HepG2 (cell line): ENCODE results near the gene UBE2G2. TPM values are rescaled to one million over a fixed set of nuclear protein-coding genes. Genes with fewer than 3 reads are reported as not detected.
A peak's percentile ranks its signal among the peaks of the same experiment; 100 is the strongest.

Experiments used
- ATAC-seq: fragments of 200-7000 bp; cut with Tn5 transposase; 3 replicates; pipeline ENCODE4 v1.9.1; 2020; ENCODE audit warnings: mild to moderate bottlenecking, moderate library complexity
- BruUV-seq: library from RNA; stranded (reverse); fragments of 400-500 nt; replicated peaks from 2 replicates; lab custom pipeline; 2021; lab: Mats Ljungman, UMichigan
- CTCF ChIA-PET: fragments of 300-600 bp; formaldehyde crosslinking; extraction: SDS; loops from one replicate; lab custom pipeline; 2021; ENCODE audit warnings: low total read pairs, inconsistent platforms, low intra/inter-chr PET ratio; lab: Yijun Ruan, JAX
- POLR2A ChIA-PET: fragments of 350-600 bp; sonication (Branson Sonifier 250); formaldehyde crosslinking; loops from one replicate; lab custom pipeline; 2020; ENCODE audit warnings: antibody characterized with exemption, inconsistent platforms; lab: Yijun Ruan, JAX
- DNase-seq: peaks from one replicate; pipeline ENCODE4 v3.0.0-alpha.2; 2015; ENCODE audit warnings: low spot score
- FAIRE-seq: peaks from 3 replicates; lab custom pipeline; 2011; peaks lifted over from hg19 to GRCh38; lab: Jason Lieb, UNC
- H2AFZ ChIP-seq: one replicate; pipeline ENCODE4 v1.6.1; 2011; ENCODE audit warnings: low read length, inconsistent platforms
- H3K27ac ChIP-seq: fragments of 300-600 bp; 3 replicates; pipeline ENCODE4 v1.8.0; 2011; ENCODE audit warnings: mixed run types, mild to moderate bottlenecking, mixed read lengths, low read length, inconsistent platforms; ENCODE audit not compliant: insufficient read depth; ENCODE audit errors: extremely low read length
- H3K27me3 ChIP-seq, 2 experiments: fragments of 200-600 bp in 1 of 2; 2 replicates in 1 of 2; 3 replicates in 1 of 2; pipeline versions ENCODE4 v1.6.0 to v1.8.0; 2011; ENCODE audit warnings: low read length in 2 of 2, mild to moderate bottlenecking in 2 of 2, moderate library complexity in 2 of 2, inconsistent platforms in 1 of 2; ENCODE audit not compliant: insufficient read depth in 2 of 2, control insufficient read depth in 1 of 2
- H3K36me3 ChIP-seq, 2 experiments: fragments of 200-600 bp in 1 of 2; replicated peaks in 1 of 2; 2 replicates in 1 of 2; 3 replicates in 1 of 2; pipeline versions ENCODE4 v1.5.1 to v1.8.0; 2011; ENCODE audit warnings: low read length in 2 of 2, inconsistent platforms in 1 of 2; ENCODE audit not compliant: insufficient read depth in 2 of 2, control insufficient read depth in 1 of 2
- H3K4me1 ChIP-seq: 2 replicates; pipeline ENCODE4 v1.5.1; 2012; ENCODE audit warnings: low read length, inconsistent platforms; ENCODE audit not compliant: insufficient read depth
- H3K4me2 ChIP-seq: 2 replicates; pipeline ENCODE4 v1.6.0; 2011; ENCODE audit warnings: low read depth, low read length, inconsistent platforms
- H3K4me3 ChIP-seq, 3 experiments: fragments of 200-600 bp in 1 of 3; sonication (generic), shearing (Covaris generic) in 1 of 3; replicated peaks in 1 of 3; 2 replicates each; pipeline ENCODE4 v1.5.1; 2011 to 2016; ENCODE audit warnings: low read length in 3 of 3, inconsistent platforms in 2 of 3, low read depth in 2 of 3, mild to moderate bottlenecking in 2 of 3, control low read depth in 1 of 3, mixed read lengths in 1 of 3; ENCODE audit not compliant: insufficient read depth in 1 of 3
- H3K79me2 ChIP-seq: one replicate; pipeline ENCODE4 v1.6.1; 2011; ENCODE audit warnings: low read length, inconsistent platforms; ENCODE audit not compliant: insufficient read depth
- H3K9ac ChIP-seq: 2 replicates; pipeline ENCODE4 v1.6.0; 2011; ENCODE audit warnings: mild to moderate bottlenecking, low read depth, low read length, inconsistent platforms; ENCODE audit not compliant: insufficient read depth
- H3K9me3 ChIP-seq: 2 replicates; pipeline ENCODE4 v1.5.1; 2012; ENCODE audit warnings: mild to moderate bottlenecking, low read length
- H4K20me1 ChIP-seq: 2 replicates; pipeline ENCODE4 v1.6.0; 2011; ENCODE audit warnings: inconsistent platforms, mild to moderate bottlenecking, low read length, moderate library complexity; ENCODE audit not compliant: insufficient read depth
- FOXM1 ChIP-seq: sonication (generic); formaldehyde crosslinking; IDR thresholded peaks from 2 replicates; pipeline ENCODE4 v1.5.0; 2020; ENCODE audit warnings: missing genetic modification reagents
- HNF4A ChIP-seq: sonication (generic); formaldehyde crosslinking; IDR thresholded peaks from 2 replicates; pipeline ENCODE4 v1.4.0; 2020; ENCODE audit warnings: missing genetic modification reagents
- NBN ChIP-seq: fragments of 450-650 bp; conservative IDR thresholded peaks from 2 replicates; pipeline ENCODE4 v1.6.1; 2017
- ZNF75D ChIP-seq: sonication (generic); formaldehyde crosslinking; IDR thresholded peaks from 2 replicates; pipeline ENCODE4 v1.8.1; 2023; ENCODE audit warnings: missing genetic modification reagents, mild to moderate bottlenecking, borderline replicate concordance
- WGBS: methylation state at CpG from one replicate; pipeline ENCODE4 v1.1.6; 2017; ENCODE audit warnings: low lambda C conversion rate; 5-methylcytosine and 5-hydroxymethylcytosine counted together
- in situ Hi-C: cut with HindIII; loops from 2 replicates; pipeline ENCODE4 v1.10.0; 2017; ENCODE audit warnings: low pct_unique_long_range_greater_than_20kb; ENCODE audit not compliant: extremely low pct_ligation_motif_present
- intact Hi-C: fragments of 100-400 bp; cut with micrococcal nuclease; formaldehyde crosslinking; loops from one replicate; pipeline ENCODE4 v1.10.0; 2022; ENCODE audit not compliant: unreplicated experiment
- polyA plus RNA-seq, 8 experiments: library from polyadenylated mRNA; depleted of rRNA in 3 of 8; stranded (reverse) in 7 of 8; unstranded in 1 of 8; fragments of >200 nt; fragmentation: Illumina TruSeq in 4 of 8; extraction: Trizol in 4 of 8; gene quantifications; 2 replicates each; pipeline versions ENCODE4 v1.2.1 to v1.2.3, GENCODE V29; 2011 to 2016; ENCODE audit warnings: low read depth in 4 of 8, missing spikeins in 1 of 8, mixed read lengths in 1 of 8; ENCODE audit not compliant: insufficient read depth in 1 of 8
- total RNA-seq, 5 experiments: library from RNA; depleted of rRNA; stranded (reverse); fragments of >200 nt; fragmentation: Illumina TruSeq; extraction: Trizol; gene quantifications; 2 replicates each; pipeline ENCODE4 v1.2.3, GENCODE V29; 2016; ENCODE audit warnings: low read depth in 1 of 5
- TF ChIP-seq, protein P1 (sequence below): sonication (generic); formaldehyde crosslinking; IDR thresholded peaks from 2 replicates; pipeline ENCODE4 v1.4.0; 2020; ENCODE audit warnings: mild to moderate bottlenecking, missing genetic modification reagents
- TF ChIP-seq, protein P2 (sequence below): sonication (generic); formaldehyde crosslinking; IDR thresholded peaks from 2 replicates; pipeline ENCODE4 v1.5.1; 2020; ENCODE audit warnings: mild to moderate bottlenecking, missing genetic modification reagents, moderate library complexity

UBE2G2 gene
- total and polyA plus RNA-seq, 2 of the 13 experiments (the other 11 are each of a cell fraction or from before 2014, with no cell fraction given): 55.4 to 92.0 TPM

DNA sequence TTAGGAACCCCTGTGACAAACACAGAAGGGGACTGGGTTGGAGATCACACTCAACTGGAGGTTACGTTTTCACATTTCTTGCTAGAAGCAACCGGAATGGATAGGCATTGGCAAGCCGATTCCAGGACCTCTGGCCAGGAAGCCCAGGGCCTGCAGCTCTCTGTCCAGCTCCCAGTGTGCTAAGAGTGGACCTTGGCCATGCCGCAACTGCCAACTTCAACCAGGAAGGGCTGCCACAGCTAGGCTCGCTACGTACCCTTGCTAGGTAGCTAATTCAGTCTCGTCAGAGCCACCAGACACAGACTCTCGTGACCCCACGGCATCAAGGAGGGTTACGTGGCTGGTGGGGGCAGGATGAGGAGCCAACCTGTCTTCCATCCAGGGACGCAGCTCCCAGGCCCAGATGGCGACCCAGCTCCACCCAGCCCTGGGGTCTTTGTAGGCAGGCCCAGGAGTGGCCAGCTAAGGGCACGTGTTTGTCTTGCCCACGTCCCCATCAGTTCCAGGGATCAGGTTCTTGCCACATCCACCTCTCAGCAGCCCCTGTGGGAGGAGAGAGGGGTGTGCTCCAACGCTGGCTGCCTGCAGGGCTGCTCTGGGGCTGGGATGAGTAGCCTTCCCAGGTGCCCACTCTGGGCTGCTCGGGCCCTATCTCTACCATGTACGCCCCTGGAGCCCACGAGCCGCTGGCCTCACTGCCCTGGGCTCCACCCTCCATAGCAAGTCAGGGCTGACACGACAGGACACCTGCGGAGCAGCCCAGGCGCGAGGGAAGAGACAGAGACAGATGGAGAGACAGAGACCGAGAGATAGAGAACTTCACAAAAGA, 39.2 kb downstream of the UBE2G2 start:
- Histone ChIP-seq H3K79me2 (no peaks in the 10 kb centered on the region), H3K4me3 (peak overlapping the region in 1 of 3 experiments; percentile 49; a peak in 2 of 6 replicates), H3K9me3 (no peaks in the 10 kb centered on the region), H4K20me1 (no peaks in the 10 kb centered on the region), H3K36me3 (no peaks in the 10 kb centered on the region), H2AFZ (no peak overlapping the region), H3K4me1 (peaks cover 56% of the 10 kb centered on the region), H3K27ac (no peak overlapping the region), H3K9ac (no peak overlapping the region), H3K27me3 (peaks cover 2 to 36% of the 10 kb centered on the region in 2 experiments; a peak in 4 of 5 replicates), H3K4me2 (peak overlapping the region; percentile 91)
- ChIA-PET POLR2A (interaction anchor here (0.7 kb wide), 1 partner anchor 8 kb away, joined by 3 read pairs; no protein-coding TSS in a partner anchor), CTCF (no interaction called here)
- intact Hi-C loops: no loop called here
- WGBS: 42% methylated on average over 11 of the region's 24 CpGs
- ATAC-seq (peak; percentile 20; the same call in 2 of the 3 replicates), FAIRE-seq (no peak), DNase-seq (no peak)
- in situ Hi-C loops: no loop called here
- no peak for TF ChIP-seq NBN
- TF ChIP-seq, protein P1, sequence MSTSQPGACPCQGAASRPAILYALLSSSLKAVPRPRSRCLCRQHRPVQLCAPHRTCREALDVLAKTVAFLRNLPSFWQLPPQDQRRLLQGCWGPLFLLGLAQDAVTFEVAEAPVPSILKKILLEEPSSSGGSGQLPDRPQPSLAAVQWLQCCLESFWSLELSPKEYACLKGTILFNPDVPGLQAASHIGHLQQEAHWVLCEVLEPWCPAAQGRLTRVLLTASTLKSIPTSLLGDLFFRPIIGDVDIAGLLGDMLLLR (CRISPR knock-in tag): no peak
- no peak for TF ChIP-seq FOXM1 (CRISPR knock-in tag)
- TF ChIP-seq, protein P2, sequence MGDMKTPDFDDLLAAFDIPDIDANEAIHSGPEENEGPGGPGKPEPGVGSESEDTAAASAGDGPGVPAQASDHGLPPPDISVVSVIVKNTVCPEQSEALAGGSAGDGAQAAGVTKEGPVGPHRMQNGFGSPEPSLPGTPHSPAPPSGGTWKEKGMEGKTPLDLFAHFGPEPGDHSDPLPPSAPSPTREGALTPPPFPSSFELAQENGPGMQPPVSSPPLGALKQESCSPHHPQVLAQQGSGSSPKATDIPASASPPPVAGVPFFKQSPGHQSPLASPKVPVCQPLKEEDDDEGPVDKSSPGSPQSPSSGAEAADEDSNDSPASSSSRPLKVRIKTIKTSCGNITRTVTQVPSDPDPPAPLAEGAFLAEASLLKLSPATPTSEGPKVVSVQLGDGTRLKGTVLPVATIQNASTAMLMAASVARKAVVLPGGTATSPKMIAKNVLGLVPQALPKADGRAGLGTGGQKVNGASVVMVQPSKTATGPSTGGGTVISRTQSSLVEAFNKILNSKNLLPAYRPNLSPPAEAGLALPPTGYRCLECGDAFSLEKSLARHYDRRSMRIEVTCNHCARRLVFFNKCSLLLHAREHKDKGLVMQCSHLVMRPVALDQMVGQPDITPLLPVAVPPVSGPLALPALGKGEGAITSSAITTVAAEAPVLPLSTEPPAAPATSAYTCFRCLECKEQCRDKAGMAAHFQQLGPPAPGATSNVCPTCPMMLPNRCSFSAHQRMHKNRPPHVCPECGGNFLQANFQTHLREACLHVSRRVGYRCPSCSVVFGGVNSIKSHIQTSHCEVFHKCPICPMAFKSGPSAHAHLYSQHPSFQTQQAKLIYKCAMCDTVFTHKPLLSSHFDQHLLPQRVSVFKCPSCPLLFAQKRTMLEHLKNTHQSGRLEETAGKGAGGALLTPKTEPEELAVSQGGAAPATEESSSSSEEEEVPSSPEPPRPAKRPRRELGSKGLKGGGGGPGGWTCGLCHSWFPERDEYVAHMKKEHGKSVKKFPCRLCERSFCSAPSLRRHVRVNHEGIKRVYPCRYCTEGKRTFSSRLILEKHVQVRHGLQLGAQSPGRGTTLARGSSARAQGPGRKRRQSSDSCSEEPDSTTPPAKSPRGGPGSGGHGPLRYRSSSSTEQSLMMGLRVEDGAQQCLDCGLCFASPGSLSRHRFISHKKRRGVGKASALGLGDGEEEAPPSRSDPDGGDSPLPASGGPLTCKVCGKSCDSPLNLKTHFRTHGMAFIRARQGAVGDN (CRISPR knock-in tag): peak; percentile 37; the same call in 1 of the 2 replicates
- TF ChIP-seq ZNF75D: no peak
- 0 out of 2 replicates have a peak, but pooled peaks have one; percentile 24 for TF ChIP-seq HNF4A (CRISPR knock-in tag)
- no TSS peak for BruUV-seq
